ENCODE data around the gene CAPZA3.
"Not testable (repeated sequence)": the region's sequence is repeated elsewhere in the genome, so short reads cannot be mapped to it uniquely, and the experiment has no call there.

The CAPZA3 gene, protein sequence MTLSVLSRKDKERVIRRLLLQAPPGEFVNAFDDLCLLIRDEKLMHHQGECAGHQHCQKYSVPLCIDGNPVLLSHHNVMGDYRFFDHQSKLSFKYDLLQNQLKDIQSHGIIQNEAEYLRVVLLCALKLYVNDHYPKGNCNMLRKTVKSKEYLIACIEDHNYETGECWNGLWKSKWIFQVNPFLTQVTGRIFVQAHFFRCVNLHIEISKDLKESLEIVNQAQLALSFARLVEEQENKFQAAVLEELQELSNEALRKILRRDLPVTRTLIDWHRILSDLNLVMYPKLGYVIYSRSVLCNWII

DNA sequence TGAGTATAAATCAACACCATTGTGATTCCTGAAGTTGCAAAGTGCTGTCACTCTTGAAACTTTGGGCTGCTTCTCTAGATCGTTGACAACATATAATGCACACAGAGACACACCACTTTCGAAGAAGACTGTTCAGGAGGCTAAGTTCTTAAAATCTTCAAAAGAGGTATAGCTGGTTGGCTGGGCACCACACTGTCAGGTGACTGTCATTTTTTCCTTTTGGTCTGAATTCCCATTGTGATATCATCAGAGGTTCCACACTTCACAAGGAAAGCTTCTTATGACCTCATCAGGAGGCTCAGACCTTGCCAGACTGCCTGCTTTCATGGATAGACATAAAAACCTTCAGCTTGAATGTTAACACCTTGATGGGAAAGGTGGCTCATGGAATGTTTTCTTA is at the start of gene CAPZA3, which contains the start of gene PLCZ1:
Gene CAPZA3, plus strand, starts transcription at position 301 of the 400 bp plus-strand sequence. CDS start 150 bp downstream, outside the sequence.
Gene PLCZ1, minus strand, starts transcription at position 194 of the 400 bp plus-strand sequence. CDS start 641 bp downstream, outside the sequence.
- no peak within 1 kb of the TSS for H3K4me3 ChIP-seq (ENCODE audit: control insufficient read depth, low read depth, low read length)
- TF ChIP-seq, protein P1, sequence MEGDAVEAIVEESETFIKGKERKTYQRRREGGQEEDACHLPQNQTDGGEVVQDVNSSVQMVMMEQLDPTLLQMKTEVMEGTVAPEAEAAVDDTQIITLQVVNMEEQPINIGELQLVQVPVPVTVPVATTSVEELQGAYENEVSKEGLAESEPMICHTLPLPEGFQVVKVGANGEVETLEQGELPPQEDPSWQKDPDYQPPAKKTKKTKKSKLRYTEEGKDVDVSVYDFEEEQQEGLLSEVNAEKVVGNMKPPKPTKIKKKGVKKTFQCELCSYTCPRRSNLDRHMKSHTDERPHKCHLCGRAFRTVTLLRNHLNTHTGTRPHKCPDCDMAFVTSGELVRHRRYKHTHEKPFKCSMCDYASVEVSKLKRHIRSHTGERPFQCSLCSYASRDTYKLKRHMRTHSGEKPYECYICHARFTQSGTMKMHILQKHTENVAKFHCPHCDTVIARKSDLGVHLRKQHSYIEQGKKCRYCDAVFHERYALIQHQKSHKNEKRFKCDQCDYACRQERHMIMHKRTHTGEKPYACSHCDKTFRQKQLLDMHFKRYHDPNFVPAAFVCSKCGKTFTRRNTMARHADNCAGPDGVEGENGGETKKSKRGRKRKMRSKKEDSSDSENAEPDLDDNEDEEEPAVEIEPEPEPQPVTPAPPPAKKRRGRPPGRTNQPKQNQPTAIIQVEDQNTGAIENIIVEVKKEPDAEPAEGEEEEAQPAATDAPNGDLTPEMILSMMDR (IDR thresholded peaks at IDR 0.05; ENCODE audit: control insufficient read depth, insufficient read depth, low read depth, low read length, missing control alignments) = no peak
- DNase-seq (ENCODE audit: low read depth) = no peak

- no peak overlapping the region for H3K4me3 ChIP-seq (ENCODE audit: control insufficient read depth, low read depth, low read length)
- TF ChIP-seq, protein P1 (IDR thresholded peaks at IDR 0.05; ENCODE audit: control insufficient read depth, insufficient read depth, low read depth, low read length, missing control alignments) = no peak
- DNase-seq (ENCODE audit: low read depth) = no peak
Measured at GRCh38 chr12:18689771-18690170, 48.1 kb upstream of the CAPZA3 start.

DNA sequence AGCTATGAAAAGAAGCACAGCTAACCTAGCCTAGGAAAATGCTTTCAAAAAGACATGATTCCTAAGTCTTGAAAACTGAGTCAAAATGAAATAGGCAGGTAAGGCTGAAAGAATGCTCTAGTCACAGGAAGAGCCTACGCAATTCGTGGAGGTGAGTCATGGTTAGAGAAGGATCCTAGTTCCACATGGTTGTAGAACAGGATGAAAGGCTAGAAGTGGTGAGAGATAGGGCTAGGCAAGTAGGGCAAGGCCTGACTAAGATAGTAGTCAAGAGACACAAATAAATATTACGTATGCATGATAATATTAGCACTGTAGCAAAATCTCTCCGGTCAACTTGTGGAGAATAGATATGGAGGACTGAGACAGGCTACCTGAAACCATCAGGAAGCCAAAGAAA is 47.3 kb upstream of the CAPZA3 start:
- no peak overlapping the region for H3K4me3 ChIP-seq (ENCODE audit: control insufficient read depth, low read depth, low read length)
- TF ChIP-seq, protein P1 (IDR thresholded peaks at IDR 0.05; ENCODE audit: control insufficient read depth, insufficient read depth, low read depth, low read length, missing control alignments) = no peak
- DNase-seq (ENCODE audit: low read depth) = peak; percentile 27

- not testable (repeated sequence) for DNase-seq (ENCODE audit: low read depth); H3K4me3 ChIP-seq (ENCODE audit: control insufficient read depth, low read depth, low read length)
Measured at GRCh38 chr12:18693986-18694385, 43.9 kb upstream of the CAPZA3 start.

DNA sequence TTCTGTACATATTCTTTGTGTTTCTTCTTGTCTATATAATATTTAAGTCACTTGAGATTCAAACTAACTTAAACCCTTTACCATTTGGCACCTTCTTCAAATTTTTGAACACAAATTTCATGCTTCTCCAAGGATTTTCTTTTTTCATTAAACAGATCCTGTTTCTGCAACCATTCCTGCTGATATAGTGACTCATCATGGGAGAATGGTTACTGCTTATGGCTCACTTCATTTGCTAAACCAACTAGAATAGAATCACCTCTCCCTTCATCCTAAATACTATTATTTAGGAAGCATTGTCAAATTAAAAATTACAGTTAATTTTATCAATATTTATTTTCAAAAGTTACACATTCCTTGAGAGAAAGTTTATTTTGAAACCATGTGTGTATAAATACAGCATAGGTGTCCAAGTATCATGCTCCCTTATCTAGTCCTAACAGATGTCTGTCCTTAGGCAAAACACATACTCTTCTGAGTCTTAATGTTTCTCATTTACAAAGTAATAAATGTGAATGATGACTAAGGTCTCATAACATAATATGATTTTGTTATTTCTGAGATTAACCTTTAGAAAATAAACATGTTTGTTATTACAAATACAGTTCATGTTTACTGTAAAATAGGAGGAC is 40.8 kb upstream of the CAPZA3 start:
- TF ChIP-seq, protein P1 (IDR thresholded peaks at IDR 0.05; ENCODE audit: control insufficient read depth, insufficient read depth, low read depth, low read length, missing control alignments) = no peak
- DNase-seq (ENCODE audit: low read depth) = no peak
- no peak overlapping the region for H3K4me3 ChIP-seq (ENCODE audit: control insufficient read depth, low read depth, low read length)

DNA sequence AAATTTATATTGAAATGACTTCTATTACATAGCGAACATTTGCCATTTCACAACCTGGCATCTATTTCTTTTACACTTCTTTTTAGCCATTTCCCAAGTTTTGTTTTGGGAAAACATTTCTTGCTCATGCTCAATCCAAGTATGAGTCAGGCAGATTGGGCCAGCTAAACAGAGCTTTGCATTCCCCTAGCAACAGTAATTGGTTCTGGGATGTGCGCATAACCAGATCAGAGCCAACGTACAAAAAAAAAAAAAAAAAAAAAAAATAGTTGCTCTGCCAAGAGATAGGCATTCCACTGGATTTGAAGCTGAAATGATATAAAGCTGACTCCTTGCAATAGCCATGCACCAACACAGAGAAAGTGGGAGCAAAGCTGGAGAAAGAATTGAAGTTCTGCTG is 37.6 kb upstream of the CAPZA3 start:
- TF ChIP-seq, protein P1 (IDR thresholded peaks at IDR 0.05; ENCODE audit: control insufficient read depth, insufficient read depth, low read depth, low read length, missing control alignments) = no peak
- peak; percentile 91 for DNase-seq (ENCODE audit: low read depth)
- no peak overlapping the region for H3K4me3 ChIP-seq (ENCODE audit: control insufficient read depth, low read depth, low read length)

DNA sequence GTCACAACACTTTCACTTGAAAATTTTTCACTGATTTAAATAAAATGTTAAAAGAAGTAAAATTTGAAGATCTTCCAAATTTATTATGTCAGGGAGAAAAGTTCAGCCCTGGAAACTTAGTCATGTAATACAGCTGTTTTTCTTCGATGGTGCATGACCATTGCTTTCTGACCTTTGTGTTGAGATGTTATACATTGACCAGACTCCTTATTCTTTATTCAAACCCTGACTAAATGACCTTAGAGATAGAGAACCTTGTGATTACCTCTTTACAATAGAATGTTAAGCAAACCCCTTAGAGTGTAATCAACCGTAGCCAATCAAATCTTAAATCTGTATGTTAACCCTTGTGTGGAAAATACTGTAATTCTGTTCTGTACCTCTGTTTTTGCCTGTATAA is 34.6 kb upstream of the CAPZA3 start:
- TF ChIP-seq, protein P1 (IDR thresholded peaks at IDR 0.05; ENCODE audit: control insufficient read depth, insufficient read depth, low read depth, low read length, missing control alignments) = no peak
- no peak overlapping the region for H3K4me3 ChIP-seq (ENCODE audit: control insufficient read depth, low read depth, low read length)
- no peak for DNase-seq (ENCODE audit: low read depth)
